Measurements from ENCODE around the gene C17orf75.
"Not testable (repeated sequence)": the region's sequence is repeated elsewhere in the genome, so short reads cannot be mapped to it uniquely, and the experiment has no call there.

The C17orf75 gene

GRCh38 chr17:32341857-32342602 is at the start of gene C17orf75:
Gene C17orf75, minus strand, starts transcription at chr17:32342173. Its CDS starts 34 bp downstream, at chr17:32342139.
- peak; percentile 52 for DNase-seq

- DNase-seq, result no peak
Measured at GRCh38 chr17:32388613-32389459, 46.9 kb upstream of the C17orf75 start.

GRCh38 chr17:32388128-32388527 is 46.2 kb upstream of the C17orf75 start:
- not testable (repeated sequence) for DNase-seq

GRCh38 chr17:32386844-32387243 is 44.9 kb upstream of the C17orf75 start:
- DNase-seq, result no peak

GRCh38 chr17:32385971-32386370 is 44.0 kb upstream of the C17orf75 start:
- DNase-seq, result no peak

- no peak for DNase-seq
Measured at GRCh38 chr17:32385121-32385520, 43.1 kb upstream of the C17orf75 start.

- DNase-seq, result no peak
Measured at GRCh38 chr17:32383926-32384434, 42.0 kb upstream of the C17orf75 start.

- DNase-seq, result no peak
Measured at GRCh38 chr17:32382526-32383223, 40.7 kb upstream of the C17orf75 start.

GRCh38 chr17:32370426-32370825 is 28.5 kb upstream of the C17orf75 start:
- DNase-seq, result no peak

- DNase-seq, result no peak
Measured at GRCh38 chr17:32361270-32361669, 19.3 kb upstream of the C17orf75 start.

GRCh38 chr17:32357615-32358014 is 15.6 kb upstream of the C17orf75 start:
- no peak for DNase-seq

GRCh38 chr17:32356750-32357149 is 14.8 kb upstream of the C17orf75 start:
- DNase-seq, result no peak

- DNase-seq, result no peak
Measured at GRCh38 chr17:32356378-32356743, 14.4 kb upstream of the C17orf75 start.

- DNase-seq, result no peak
Measured at GRCh38 chr17:32355649-32356377, 13.8 kb upstream of the C17orf75 start.

- DNase-seq, result not testable (repeated sequence)
Measured at GRCh38 chr17:32352734-32353133, 10.8 kb upstream of the C17orf75 start.

- no peak for DNase-seq
Measured at GRCh38 chr17:32350666-32351418, 8.9 kb upstream of the C17orf75 start.

- DNase-seq, result peak; percentile 93
Measured at GRCh38 chr17:32349854-32350665, 8.1 kb upstream of the C17orf75 start, which contains the start of gene ZNF207. Gene ZNF207, plus strand, starts transcription at chr17:32350157. Its CDS starts 129 bp downstream, at chr17:32350286.

- DNase-seq, result no peak
Measured at GRCh38 chr17:32349503-32349853, 7.5 kb upstream of the C17orf75 start.

- no peak for DNase-seq
Measured at GRCh38 chr17:32348483-32348800, 6.5 kb upstream of the C17orf75 start.

GRCh38 chr17:32345951-32346600 is 4.1 kb upstream of the C17orf75 start:
- DNase-seq, result no peak

Measured in NCI-H2107 (cell line).